Inflammatory macrophage treated with lipopolysaccharide for 4 hours (primary cell): ENCODE results near the gene LIPG.
"Not testable (repeated sequence)": the region's sequence is repeated elsewhere in the genome, so short reads cannot be mapped to it uniquely, and the experiment has no call there.

Source experiments
- DNase-seq: peaks from one replicate; pipeline ENCODE4 v3.0.0-alpha.2; 2020

LIPG gene

GRCh38 chr18:49579041-49579440 is 17.2 kb downstream of the LIPG start:
- not testable (repeated sequence) for DNase-seq

GRCh38 chr18:49579583-49579982 is 17.7 kb downstream of the LIPG start:
- not testable (repeated sequence) for DNase-seq

- no peak for DNase-seq
These were observed 18.4 kb downstream of the LIPG start for GRCh38 chr18:49580279-49580678.

GRCh38 chr18:49581371-49581770 is 19.5 kb downstream of the LIPG start:
- peak; percentile 9 for DNase-seq

- no peak for DNase-seq
These were observed 20.7 kb downstream of the LIPG start for GRCh38 chr18:49582579-49582978.

- DNase-seq, result no peak
These were observed 22.5 kb downstream of the LIPG start for GRCh38 chr18:49584394-49584793.

- DNase-seq, result not testable (repeated sequence)
These were observed 23.1 kb downstream of the LIPG start for GRCh38 chr18:49584951-49585350.

- no peak for DNase-seq
These were observed 24.2 kb downstream of the LIPG start for GRCh38 chr18:49585781-49586663.

- DNase-seq, result no peak
These were observed 26.3 kb downstream of the LIPG start for GRCh38 chr18:49588171-49588570.

- no peak for DNase-seq
These were observed 27.1 kb downstream of the LIPG start for GRCh38 chr18:49588971-49589370.

GRCh38 chr18:49590608-49591007 is 28.8 kb downstream of the LIPG start:
- DNase-seq, result no peak

- DNase-seq, result no peak
These were observed 29.4 kb downstream of the LIPG start for GRCh38 chr18:49591271-49591670.

GRCh38 chr18:49591775-49592174 is 29.9 kb downstream of the LIPG start:
- DNase-seq, result no peak

- DNase-seq, result no peak
These were observed 34.8 kb downstream of the LIPG start for GRCh38 chr18:49596687-49597086.

GRCh38 chr18:49597157-49597931 is 35.5 kb downstream of the LIPG start:
- no peak for DNase-seq

GRCh38 chr18:49601211-49601610 is 39.4 kb downstream of the LIPG start:
- no peak for DNase-seq

- DNase-seq, result no peak
These were observed 46.8 kb downstream of the LIPG start for GRCh38 chr18:49608366-49609255.

GRCh38 chr18:49609256-49610021 is 47.6 kb downstream of the LIPG start:
- no peak for DNase-seq

- no peak for DNase-seq
These were observed 48.2 kb downstream of the LIPG start for GRCh38 chr18:49610022-49610445.

GRCh38 chr18:49611316-49611715 is 49.5 kb downstream of the LIPG start:
- DNase-seq, result no peak

- DNase-seq, result no peak
These were observed 50.7 kb downstream of the LIPG start for GRCh38 chr18:49612515-49613033.

GRCh38 chr18:49613141-49613640 is 51.3 kb downstream of the LIPG start:
- no peak for DNase-seq
